Measurements from ENCODE around the gene KRTAP5-8.
"Not testable (repeated sequence)": the region's sequence is repeated elsewhere in the genome, so short reads cannot be mapped to it uniquely, and the experiment has no call there.

Gene KRTAP5-8

GRCh38 chr11:71544525-71545214 is 6.8 kb downstream of the KRTAP5-8 start:
- DNase-seq, result no peak

GRCh38 chr11:71545405-71545966 is 7.7 kb downstream of the KRTAP5-8 start:
- DNase-seq, result no peak

- no peak for DNase-seq
These were observed 10.3 kb downstream of the KRTAP5-8 start, which contains the start of gene KRTAP5-9 for GRCh38 chr11:71548120-71548519. KRTAP5-9 (plus strand) TSS chr11:71548420; CDS start chr11:71548658, 238 bp downstream.

- no peak for DNase-seq
These were observed 10.9 kb downstream of the KRTAP5-8 start for GRCh38 chr11:71548716-71549151.

- DNase-seq, result peak in 1 of 2 donors; percentile 30
These were observed 13.9 kb downstream of the KRTAP5-8 start for GRCh38 chr11:71551711-71552110.

- DNase-seq, result no peak
These were observed 17.2 kb downstream of the KRTAP5-8 start for GRCh38 chr11:71554996-71555395.

- DNase-seq, result no peak
These were observed 17.7 kb downstream of the KRTAP5-8 start for GRCh38 chr11:71555508-71555907.

- DNase-seq, result no peak
These were observed 18.2 kb downstream of the KRTAP5-8 start for GRCh38 chr11:71556018-71556417.

- DNase-seq, result no peak
These were observed 19.4 kb downstream of the KRTAP5-8 start for GRCh38 chr11:71557257-71557656.

GRCh38 chr11:71558996-71559395 is 21.2 kb downstream of the KRTAP5-8 start:
- no peak for DNase-seq

- DNase-seq, result no peak
These were observed 24.3 kb downstream of the KRTAP5-8 start for GRCh38 chr11:71562120-71562519.

- peak in 1 of 2 donors; percentile 32 for DNase-seq
These were observed 25.6 kb downstream of the KRTAP5-8 start for GRCh38 chr11:71563406-71563805.

- no peak for DNase-seq
These were observed 26.6 kb downstream of the KRTAP5-8 start for GRCh38 chr11:71564430-71564829.

GRCh38 chr11:71565263-71565662 is 27.4 kb downstream of the KRTAP5-8 start, which contains the start of gene KRTAP5-10:
KRTAP5-10 (plus strand) TSS chr11:71565563; CDS start chr11:71565588, 25 bp downstream.
- DNase-seq, result no peak

GRCh38 chr11:71566081-71566620 is 28.3 kb downstream of the KRTAP5-8 start:
- no peak for DNase-seq

- DNase-seq, result not testable (repeated sequence)
These were observed 29.1 kb downstream of the KRTAP5-8 start for GRCh38 chr11:71566626-71567599.

- DNase-seq, result not testable (repeated sequence)
These were observed 29.8 kb downstream of the KRTAP5-8 start for GRCh38 chr11:71567633-71568032.

- no peak for DNase-seq
These were observed 31.0 kb downstream of the KRTAP5-8 start for GRCh38 chr11:71568704-71569349.

GRCh38 chr11:71571101-71571850 is 33.5 kb downstream of the KRTAP5-8 start:
- not testable (repeated sequence) for DNase-seq

- DNase-seq, result no peak
These were observed 35.0 kb downstream of the KRTAP5-8 start for GRCh38 chr11:71572811-71573210.

GRCh38 chr11:71574418-71574817 is 36.6 kb downstream of the KRTAP5-8 start:
- no peak for DNase-seq
